Stimulated activated CD4-positive, alpha-beta T cell treated with anti-CD3 and anti-CD28 coated beads, Interleukin-12 subunit alpha, Interleukin-12 subunit beta, amount 100 ng/mL, for 24 hours (primary cell): ENCODE results near the gene SRSF3.
"Not testable (repeated sequence)": the region's sequence is repeated elsewhere in the genome, so short reads cannot be mapped to it uniquely, and the experiment has no call there.

Experiments
- DNase-seq, 2 experiments: peaks; one replicate each; pipeline ENCODE4 v3.0.0-alpha.2; 2020; ENCODE audit warnings: low read depth in 2 of 2

The SRSF3 gene

GRCh38 chr6:36643977-36644376 lies 49.8 kb downstream of the SRSF3 start:
- no peak for DNase-seq

GRCh38 chr6:36649086-36649485 lies 54.9 kb downstream of the SRSF3 start:
- DNase-seq, result no peak

- DNase-seq, result no peak
Measured at GRCh38 chr6:36649701-36650484, 55.7 kb downstream of the SRSF3 start.

DNA sequence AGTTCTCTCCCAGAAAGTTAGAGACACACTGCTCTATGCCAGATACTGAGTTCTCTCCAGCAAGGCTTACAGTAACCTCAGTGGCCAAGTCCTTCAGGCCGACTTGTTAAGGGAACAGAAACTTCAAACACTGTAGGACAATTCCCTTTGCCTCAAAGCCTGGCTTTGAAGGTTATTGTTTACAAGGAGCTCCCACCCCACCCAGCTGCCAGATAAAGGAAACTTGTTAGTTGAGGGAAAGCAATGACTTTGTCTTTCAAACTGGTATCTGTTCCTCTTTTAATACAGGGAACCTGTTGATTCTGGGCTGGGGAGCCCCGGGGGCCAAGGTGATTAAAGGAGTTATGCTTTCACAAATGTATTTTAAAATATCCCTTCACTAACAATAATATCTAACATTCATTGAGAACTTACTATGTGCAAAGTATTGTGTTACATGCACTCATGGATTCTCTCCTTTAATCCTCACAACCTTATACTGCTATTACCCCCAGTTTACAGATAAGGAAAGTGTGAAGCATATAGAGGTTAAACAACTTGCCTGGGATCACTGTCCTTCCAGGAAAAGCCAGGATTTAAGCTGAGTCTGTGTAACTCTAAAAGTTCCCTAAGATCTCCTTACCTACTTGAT lies 56.8 kb downstream of the SRSF3 start:
- DNase-seq, result no peak

GRCh38 chr6:36651659-36652379 lies 57.7 kb downstream of the SRSF3 start:
- DNase-seq, result no peak

- not testable (repeated sequence) for DNase-seq
Measured at GRCh38 chr6:36654469-36654868, 60.3 kb downstream of the SRSF3 start.
